HPDE6-E6E7 (cell line): ENCODE results near the gene PANK1.
A peak's percentile ranks its signal among the peaks of the same experiment; 100 is the strongest.

ENCODE experiments used
- DNase-seq: peaks from one replicate; pipeline ENCODE4 v3.0.0; 2011; ENCODE audit warnings: missing footprints; ENCODE audit errors: extremely low spot score

Gene PANK1

GRCh38 chr10:89651916-89652573 is 7.0 kb upstream of the PANK1 start:
- DNase-seq = no peak

GRCh38 chr10:89651205-89651915 is 6.3 kb upstream of the PANK1 start:
- DNase-seq = no peak

- DNase-seq = no peak
These were observed 4.0 kb upstream of the PANK1 start for GRCh38 chr10:89649051-89649450.

- DNase-seq = no peak
These were observed 3.0 kb upstream of the PANK1 start for GRCh38 chr10:89648074-89648473.

GRCh38 chr10:89646889-89647657 is 2.0 kb upstream of the PANK1 start:
- no peak for DNase-seq

GRCh38 chr10:89645742-89646172 is 715 bp upstream of the PANK1 start:
- DNase-seq = no peak

GRCh38 chr10:89644691-89644966 is 413 bp downstream of the PANK1 start:
- no peak for DNase-seq

- peak; percentile 93 for DNase-seq
These were observed 991 bp downstream of the PANK1 start for GRCh38 chr10:89643812-89644690.

GRCh38 chr10:89643431-89643811 is 1.6 kb downstream of the PANK1 start:
- no peak for DNase-seq

- DNase-seq = no peak
These were observed 2.8 kb downstream of the PANK1 start for GRCh38 chr10:89642193-89642592.

GRCh38 chr10:89640241-89640640 is 4.8 kb downstream of the PANK1 start:
- no peak for DNase-seq

- no peak for DNase-seq
These were observed 5.7 kb downstream of the PANK1 start for GRCh38 chr10:89639326-89639725.

GRCh38 chr10:89637113-89637512 is 7.9 kb downstream of the PANK1 start:
- no peak for DNase-seq

- DNase-seq = no peak
These were observed 10.4 kb downstream of the PANK1 start for GRCh38 chr10:89634637-89635036.

- peak; percentile 33 for DNase-seq
These were observed 11.6 kb downstream of the PANK1 start for GRCh38 chr10:89633484-89633883.

GRCh38 chr10:89632824-89633223 is 12.2 kb downstream of the PANK1 start:
- no peak for DNase-seq

- no peak for DNase-seq
These were observed 17.2 kb downstream of the PANK1 start for GRCh38 chr10:89627830-89628229.

GRCh38 chr10:89625041-89625765 is 19.8 kb downstream of the PANK1 start:
- no peak for DNase-seq

- DNase-seq = no peak
These were observed 21.0 kb downstream of the PANK1 start for GRCh38 chr10:89624020-89624419.

- DNase-seq = no peak
These were observed 22.9 kb downstream of the PANK1 start for GRCh38 chr10:89622151-89622550.

- no peak for DNase-seq
These were observed 23.6 kb downstream of the PANK1 start for GRCh38 chr10:89621438-89621837.
